OCI-LY1 (cell line): ENCODE measurements around the gene LDLRAD4.

Experiments
- H2AFZ ChIP-seq: fragments of 200-600 bp; sonication (generic), shearing (Covaris generic); 2 replicates; pipeline ENCODE4 v1.6.0; 2014; ENCODE audit warnings: antibody characterized with exemption, mild to moderate bottlenecking, low read length
- H3F3A ChIP-seq: fragments of 200-600 bp; sonication (generic), shearing (Covaris generic); 2 replicates; pipeline ENCODE4 v1.6.0; 2014; ENCODE audit warnings: mild to moderate bottlenecking, antibody characterized with exemption, low read length, moderate library complexity; ENCODE audit not compliant: insufficient read depth
- H3K27ac ChIP-seq: fragments of 200-600 bp; sonication (generic); 2 replicates; pipeline ENCODE4 v1.5.1; 2014; ENCODE audit warnings: low read length, mixed run types, mild to moderate bottlenecking, low read depth; ENCODE audit not compliant: poor library complexity, severe bottlenecking
- H3K27me3 ChIP-seq: fragments of 200-600 bp; sonication (generic); 2 replicates; pipeline ENCODE4 v1.6.0; 2014; ENCODE audit warnings: antibody characterized with exemption, mild to moderate bottlenecking, low read length, moderate library complexity; ENCODE audit not compliant: insufficient read depth
- H3K36me3 ChIP-seq: fragments of 200-600 bp; sonication (generic); 2 replicates; pipeline ENCODE4 v1.6.1; 2014; ENCODE audit warnings: mild to moderate bottlenecking, antibody characterized with exemption, low read length, moderate library complexity, mixed read lengths; ENCODE audit not compliant: insufficient read depth
- H3K4me1 ChIP-seq: fragments of 200-600 bp; sonication (generic); 2 replicates; pipeline ENCODE4 v1.5.1; 2014; ENCODE audit warnings: mild to moderate bottlenecking, low read length, moderate library complexity; ENCODE audit not compliant: insufficient read depth, severe bottlenecking
- H3K4me2 ChIP-seq: fragments of 200-600 bp; sonication (generic), shearing (Covaris generic); 2 replicates; pipeline ENCODE4 v1.6.1; 2014; ENCODE audit warnings: low read length
- H3K4me3 ChIP-seq: fragments of 200-600 bp; sonication (generic); 2 replicates; pipeline ENCODE4 v1.5.1; 2014; ENCODE audit warnings: low read length, low read depth, mild to moderate bottlenecking, mixed read lengths; ENCODE audit not compliant: poor library complexity, severe bottlenecking
- H3K79me2 ChIP-seq: fragments of 200-600 bp; shearing (Covaris generic); 2 replicates; pipeline ENCODE4 v1.6.1; 2016; ENCODE audit warnings: mixed run types, low read length, mixed read lengths; ENCODE audit not compliant: insufficient read depth
- H3K9ac ChIP-seq: fragments of 200-600 bp; sonication (generic), shearing (Covaris generic); 2 replicates; pipeline ENCODE4 v1.6.1; 2014; ENCODE audit warnings: mild to moderate bottlenecking, low read length, mixed read lengths
- H3K9me2 ChIP-seq: fragments of 200-600 bp; sonication (generic), shearing (Covaris generic); 2 replicates; pipeline ENCODE4 v1.6.1; 2014; ENCODE audit warnings: low read depth, mild to moderate bottlenecking, low read length, mixed read lengths
- H3K9me3 ChIP-seq: fragments of 200-600 bp; shearing (Covaris generic); 2 replicates; pipeline ENCODE4 v1.6.1; 2014; ENCODE audit warnings: low read length, mixed read lengths
- H4K20me1 ChIP-seq: fragments of 200-600 bp; sonication (generic), shearing (Covaris generic); 2 replicates; pipeline ENCODE4 v1.6.0; 2016; ENCODE audit warnings: mild to moderate bottlenecking, low read length; ENCODE audit not compliant: insufficient read depth
- EZH2 ChIP-seq: fragments of 200-600 bp; sonication (generic), shearing (Covaris generic); IDR thresholded peaks from 2 replicates; pipeline ENCODE4 v1.8.0; 2017; ENCODE audit warnings: borderline replicate concordance, mixed run types, mild to moderate bottlenecking, antibody characterized with exemption, low read length, moderate library complexity, mixed read lengths
- TF ChIP-seq, protein P1 (sequence below): fragments of 200-600 bp; sonication (generic), shearing (Covaris generic); IDR thresholded peaks from 2 replicates; pipeline ENCODE4 v1.5.1; 2017; ENCODE audit warnings: mild to moderate bottlenecking, antibody characterized with exemption, low read length, moderate library complexity, mixed read lengths

Gene LDLRAD4

DNA sequence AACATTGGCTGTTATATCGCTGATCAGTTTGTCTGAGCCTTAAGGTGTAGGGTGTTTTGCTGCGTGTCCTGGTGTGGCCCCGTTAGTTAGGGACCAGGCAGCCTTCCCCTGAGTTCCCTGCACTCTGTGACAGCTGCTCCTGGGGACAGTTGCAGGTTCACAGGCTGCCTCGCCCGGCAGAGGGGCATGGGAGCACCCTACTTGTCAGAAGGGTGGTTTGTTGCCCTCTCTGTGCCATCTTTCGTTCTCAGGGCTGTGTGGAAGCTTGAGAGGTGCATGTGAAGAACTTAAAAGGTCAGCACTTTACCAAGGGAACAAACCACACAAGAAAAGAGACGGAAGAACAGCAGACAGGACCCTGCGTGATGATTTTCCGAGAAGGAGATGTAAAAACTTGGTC, 159.6 kb downstream of the LDLRAD4 start:
- H3K9me2 ChIP-seq, result no peaks in the 10 kb centered on the region
- no peaks in the 10 kb centered on the region for H3K9me3 ChIP-seq
- no peak overlapping the region for H3K4me2 ChIP-seq
- no peak overlapping the region for H3K4me3 ChIP-seq
- H4K20me1 ChIP-seq, result no peaks in the 10 kb centered on the region
- peaks cover 21% of the 10 kb centered on the region; the same call in 1 of the 2 replicates for H3K27me3 ChIP-seq
- TF ChIP-seq, protein P1, sequence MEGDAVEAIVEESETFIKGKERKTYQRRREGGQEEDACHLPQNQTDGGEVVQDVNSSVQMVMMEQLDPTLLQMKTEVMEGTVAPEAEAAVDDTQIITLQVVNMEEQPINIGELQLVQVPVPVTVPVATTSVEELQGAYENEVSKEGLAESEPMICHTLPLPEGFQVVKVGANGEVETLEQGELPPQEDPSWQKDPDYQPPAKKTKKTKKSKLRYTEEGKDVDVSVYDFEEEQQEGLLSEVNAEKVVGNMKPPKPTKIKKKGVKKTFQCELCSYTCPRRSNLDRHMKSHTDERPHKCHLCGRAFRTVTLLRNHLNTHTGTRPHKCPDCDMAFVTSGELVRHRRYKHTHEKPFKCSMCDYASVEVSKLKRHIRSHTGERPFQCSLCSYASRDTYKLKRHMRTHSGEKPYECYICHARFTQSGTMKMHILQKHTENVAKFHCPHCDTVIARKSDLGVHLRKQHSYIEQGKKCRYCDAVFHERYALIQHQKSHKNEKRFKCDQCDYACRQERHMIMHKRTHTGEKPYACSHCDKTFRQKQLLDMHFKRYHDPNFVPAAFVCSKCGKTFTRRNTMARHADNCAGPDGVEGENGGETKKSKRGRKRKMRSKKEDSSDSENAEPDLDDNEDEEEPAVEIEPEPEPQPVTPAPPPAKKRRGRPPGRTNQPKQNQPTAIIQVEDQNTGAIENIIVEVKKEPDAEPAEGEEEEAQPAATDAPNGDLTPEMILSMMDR, result no peak
- TF ChIP-seq EZH2, result no peak
- H3K9ac ChIP-seq, result no peak overlapping the region
- no peak overlapping the region for H2AFZ ChIP-seq
- no peaks in the 10 kb centered on the region for H3K79me2 ChIP-seq
- H3F3A ChIP-seq, result no peaks in the 10 kb centered on the region
- H3K27ac ChIP-seq, result no peak overlapping the region
- H3K4me1 ChIP-seq, result peaks cover 43% of the 10 kb centered on the region
- no peaks in the 10 kb centered on the region for H3K36me3 ChIP-seq

DNA sequence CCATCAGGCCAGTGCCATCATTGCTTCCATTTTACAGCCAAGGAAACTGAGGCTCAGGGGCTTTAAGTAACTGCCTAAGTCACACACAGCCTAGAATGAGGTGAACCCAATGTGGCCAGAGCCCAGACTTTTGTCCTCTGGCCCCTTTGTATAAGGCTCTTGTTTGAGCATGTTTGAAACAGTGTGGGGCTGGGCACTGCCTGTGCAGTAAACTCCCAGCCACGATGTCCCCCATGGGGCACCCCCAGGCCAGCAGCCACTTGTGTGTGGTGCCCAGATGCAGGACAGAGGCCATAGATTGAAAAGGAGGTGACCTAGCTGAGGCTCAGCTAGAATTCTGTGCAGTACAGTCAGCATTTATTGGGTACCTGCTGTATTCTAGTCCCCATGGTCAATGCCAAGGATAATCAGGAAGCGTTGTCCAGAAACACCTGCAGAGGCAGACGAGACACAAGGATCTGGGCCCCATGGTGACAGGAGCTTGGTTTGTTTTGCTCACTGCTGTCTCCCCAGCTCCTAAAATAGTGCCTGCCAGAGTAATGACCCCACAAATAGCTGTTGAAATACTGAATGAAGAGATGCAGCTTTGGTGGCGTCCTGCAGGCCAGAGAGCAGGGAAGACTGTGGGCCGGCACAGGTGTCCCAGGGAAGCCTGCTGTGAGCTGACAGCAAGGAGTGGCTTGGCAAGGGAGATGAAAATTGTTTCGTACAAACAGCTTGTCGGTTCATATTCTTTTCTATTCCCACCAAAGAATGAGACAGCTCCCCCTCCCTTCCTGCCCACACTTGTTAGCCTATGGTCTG, 160.7 kb downstream of the LDLRAD4 start:
- H3K4me3 ChIP-seq, result no peak overlapping the region
- no peaks in the 10 kb centered on the region for H4K20me1 ChIP-seq
- H3F3A ChIP-seq, result no peaks in the 10 kb centered on the region
- H3K36me3 ChIP-seq, result no peaks in the 10 kb centered on the region; the same call in 1 of the 2 replicates
- H3K9ac ChIP-seq, result no peak overlapping the region
- no peak for TF ChIP-seq EZH2
- TF ChIP-seq, protein P1, result no peak
- no peaks in the 10 kb centered on the region for H3K9me2 ChIP-seq
- H3K4me2 ChIP-seq, result no peak overlapping the region
- peaks cover 17% of the 10 kb centered on the region; the same call in 1 of the 2 replicates for H3K27me3 ChIP-seq
- no peaks in the 10 kb centered on the region for H3K9me3 ChIP-seq
- H3K4me1 ChIP-seq, result peaks cover 50% of the 10 kb centered on the region
- no peak overlapping the region for H2AFZ ChIP-seq
- H3K79me2 ChIP-seq, result no peaks in the 10 kb centered on the region
- H3K27ac ChIP-seq, result no peak overlapping the region

DNA sequence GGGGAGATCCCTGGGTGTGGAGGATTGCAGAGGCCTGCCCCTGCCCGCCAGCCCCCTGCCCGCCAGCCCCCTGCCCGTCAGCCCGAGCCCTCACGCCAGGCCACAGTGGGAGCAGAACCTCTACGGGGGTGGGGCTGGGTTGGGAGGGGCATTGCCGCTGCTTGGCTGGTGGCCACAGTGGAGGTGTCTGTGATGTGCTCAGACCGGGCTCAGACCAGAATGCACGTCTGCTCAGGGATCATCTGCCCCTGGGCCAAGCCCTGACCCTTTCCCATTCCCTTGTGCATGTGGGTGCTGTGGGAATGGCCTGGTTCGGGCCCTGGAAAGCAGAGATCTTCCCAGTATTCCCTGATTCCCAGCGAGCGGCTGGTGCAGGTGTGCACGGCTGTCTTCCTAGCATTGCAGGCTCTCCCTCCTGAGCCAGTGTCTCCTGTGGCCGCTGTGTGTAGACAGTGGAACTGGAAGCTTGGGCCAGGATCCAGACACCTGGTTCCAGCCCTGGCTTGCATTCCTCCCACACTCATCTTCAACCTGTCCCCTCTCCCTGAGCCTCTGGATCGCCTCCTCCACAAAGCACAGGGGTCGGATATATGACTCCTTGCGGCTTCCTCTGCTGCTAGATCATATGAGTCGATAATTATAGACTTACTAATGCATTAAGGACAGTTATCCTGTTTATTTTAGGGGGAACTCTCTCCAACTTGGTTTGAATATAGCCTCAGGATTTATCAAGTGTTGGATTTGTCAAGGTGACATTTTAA, 161.6 kb downstream of the LDLRAD4 start:
- H3K4me1 ChIP-seq, result peaks cover 50% of the 10 kb centered on the region
- peaks cover 3% of the 10 kb centered on the region; the same call in 1 of the 2 replicates for H3K36me3 ChIP-seq
- H2AFZ ChIP-seq, result no peak overlapping the region
- H3K9me2 ChIP-seq, result no peaks in the 10 kb centered on the region
- H3F3A ChIP-seq, result no peaks in the 10 kb centered on the region
- no peak overlapping the region for H3K9ac ChIP-seq
- no peak overlapping the region for H3K27ac ChIP-seq
- no peak overlapping the region for H3K4me2 ChIP-seq
- TF ChIP-seq EZH2, result no peak
- TF ChIP-seq, protein P1, result no peak
- no peak overlapping the region for H3K4me3 ChIP-seq
- H4K20me1 ChIP-seq, result no peaks in the 10 kb centered on the region
- peaks cover 4% of the 10 kb centered on the region for H3K9me3 ChIP-seq
- H3K27me3 ChIP-seq, result peaks cover 10% of the 10 kb centered on the region; the same call in 1 of the 2 replicates
- no peaks in the 10 kb centered on the region for H3K79me2 ChIP-seq
